K562 (cell line): ENCODE results near the gene GLTPD2. TPM values are rescaled to one million over a fixed set of nuclear protein-coding genes. Genes with fewer than 3 reads are reported as not detected.
A peak's percentile ranks its signal among the peaks of the same experiment; 100 is the strongest.

ENCODE experiments used
- DIDO1 ChIP-seq: fragments of 450-650 bp; IDR thresholded peaks from 2 replicates; pipeline ENCODE4 v1.6.1; 2016; ENCODE audit warnings: low read depth, missing biosample characterization, missing genetic modification characterization
- GABPB1 ChIP-seq: sonication (generic); formaldehyde crosslinking; IDR thresholded peaks from 2 replicates; pipeline ENCODE4 v1.8.0; 2022; ENCODE audit warnings: mild to moderate bottlenecking, missing genetic modification reagents
- GTF2E2 ChIP-seq: fragments of 200-800 bp; sonication (Bioruptor generic); IDR thresholded peaks from 2 replicates; pipeline ENCODE4 v1.6.1; 2016; ENCODE audit warnings: missing genetic modification characterization, missing compliant biosample characterization
- KLF13 ChIP-seq: fragments of 450-650 bp; IDR thresholded peaks from 2 replicates; pipeline ENCODE4 v1.6.1; 2016; ENCODE audit warnings: missing genetic modification characterization, low read depth, mild to moderate bottlenecking, missing compliant biosample characterization, moderate library complexity, borderline replicate concordance
- MNT ChIP-seq, 2 experiments: fragments of 450-650 bp; conservative IDR thresholded peaks; 2 replicates each; pipeline ENCODE4 v1.6.1; 2017; ENCODE audit warnings: mild to moderate bottlenecking in 2 of 2, moderate library complexity in 2 of 2
- NR2C1 ChIP-seq, 2 experiments: fragments of 450-650 bp; IDR thresholded peaks; 2 replicates each; pipeline ENCODE4 v1.6.1; 2017; ENCODE audit warnings: mild to moderate bottlenecking in 2 of 2, antibody characterized with exemption in 1 of 2, inconsistent platforms in 1 of 2, missing compliant biosample characterization in 1 of 2, missing genetic modification characterization in 1 of 2
- NR2C2 ChIP-seq, 2 experiments: fragments of 200-800 bp in 1 of 2; sonication (Bioruptor generic) in 1 of 2; sonication (generic) in 1 of 2; formaldehyde crosslinking in 1 of 2; IDR thresholded peaks; 2 replicates each; pipeline versions ENCODE4 v1.6.1 to v1.8.0; 2016 to 2022; ENCODE audit warnings: mild to moderate bottlenecking in 1 of 2, missing compliant biosample characterization in 1 of 2, missing genetic modification characterization in 1 of 2, missing genetic modification reagents in 1 of 2
- RFX5 ChIP-seq: IDR thresholded peaks from 2 replicates; pipeline ENCODE4 v1.6.1; 2011; ENCODE audit warnings: low read depth, mild to moderate bottlenecking, improper control_type of control experiment, low read length
- SMAD4 ChIP-seq: fragments of 250-450 bp; sonication (Bioruptor Pico); conservative IDR thresholded peaks from 2 replicates; pipeline ENCODE4 v1.8.0; 2021; ENCODE audit warnings: inconsistent platforms, mild to moderate bottlenecking, moderate library complexity
- polyA plus RNA-seq, 8 experiments: library from polyadenylated mRNA; depleted of rRNA in 4 of 8; stranded (reverse) in 5 of 8; unstranded in 3 of 8; fragments of >200 nt; fragmentation: Nextera tagmentation in 2 of 8; fragmentation: Illumina TruSeq in 1 of 8; extraction: Ambion mirVana in 2 of 8; extraction: Trizol in 1 of 8; gene quantifications; 2 replicates each; pipeline versions ENCODE4 v1.2.1 to v1.2.3, GENCODE V29; 2011 to 2014; ENCODE audit warnings: inconsistent platforms in 1 of 8, missing spikeins in 1 of 8
- total RNA-seq, 7 experiments: library from RNA; depleted of rRNA in 6 of 7; stranded (reverse); fragments of >200 nt in 6 of 7; fragmentation: Illumina TruSeq in 2 of 7; extraction: Trizol in 2 of 7; gene quantifications; 2 replicates each; pipeline versions ENCODE4 v1.2.1 to v1.2.3, GENCODE V29; 2011 to 2021; ENCODE audit warnings: low replicate concordance in 1 of 7
- TF ChIP-seq, protein P1 (sequence below): fragments of 200-800 bp; sonication (Bioruptor generic); IDR thresholded peaks from 2 replicates; pipeline ENCODE4 v1.6.1; 2017; ENCODE audit warnings: missing genetic modification characterization, missing compliant biosample characterization
- TF ChIP-seq, protein P2 (sequence below): fragments of 450-650 bp; IDR thresholded peaks from 2 replicates; pipeline ENCODE4 v1.6.1; 2018; ENCODE audit not compliant: partially characterized antibody

GLTPD2 gene
- total and polyA plus RNA-seq, 9 of the 15 experiments (the other 6 are each of a cell fraction or from before 2014, with no cell fraction given), result not detected

DNA sequence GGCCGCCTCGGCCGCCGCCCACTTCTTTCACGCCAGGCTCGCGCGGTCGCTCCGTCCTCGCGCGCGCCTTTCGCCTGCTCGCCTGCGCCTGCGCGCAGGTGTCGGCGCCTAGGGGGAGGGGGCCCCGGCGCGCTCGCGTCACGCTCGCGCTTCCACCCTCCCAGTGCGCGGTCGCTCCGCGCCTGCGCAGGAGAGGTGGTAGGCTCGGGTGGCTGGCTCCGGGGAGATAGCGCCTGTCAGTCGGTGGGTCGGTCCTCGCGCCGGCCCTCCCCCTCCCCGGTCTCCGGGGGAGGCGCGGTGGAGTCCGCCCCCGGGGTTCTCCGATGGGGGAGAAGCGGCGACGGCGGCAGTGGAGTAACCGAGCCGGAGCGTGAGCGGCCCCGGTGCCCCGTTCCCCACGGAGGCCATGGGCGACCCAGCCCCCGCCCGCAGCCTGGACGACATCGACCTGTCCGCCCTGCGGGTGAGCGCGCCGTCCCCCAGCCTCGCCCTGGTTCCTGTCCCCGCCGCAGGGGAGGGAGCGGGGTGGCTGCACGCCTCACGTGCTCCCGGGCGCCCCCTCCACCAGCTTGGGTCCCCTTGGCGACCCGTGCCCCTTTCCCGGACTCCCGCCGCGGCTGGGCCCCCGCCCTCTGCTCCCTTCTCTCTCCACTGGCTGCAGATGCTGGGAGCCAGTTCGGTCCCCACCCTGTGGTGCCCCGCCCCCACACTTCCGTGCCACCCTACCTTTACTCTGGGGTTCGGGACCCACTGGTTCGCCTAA lies 44.6 kb downstream of the GLTPD2 start, which contains the start of gene MINK1 (continued):
- TF ChIP-seq, protein P1, sequence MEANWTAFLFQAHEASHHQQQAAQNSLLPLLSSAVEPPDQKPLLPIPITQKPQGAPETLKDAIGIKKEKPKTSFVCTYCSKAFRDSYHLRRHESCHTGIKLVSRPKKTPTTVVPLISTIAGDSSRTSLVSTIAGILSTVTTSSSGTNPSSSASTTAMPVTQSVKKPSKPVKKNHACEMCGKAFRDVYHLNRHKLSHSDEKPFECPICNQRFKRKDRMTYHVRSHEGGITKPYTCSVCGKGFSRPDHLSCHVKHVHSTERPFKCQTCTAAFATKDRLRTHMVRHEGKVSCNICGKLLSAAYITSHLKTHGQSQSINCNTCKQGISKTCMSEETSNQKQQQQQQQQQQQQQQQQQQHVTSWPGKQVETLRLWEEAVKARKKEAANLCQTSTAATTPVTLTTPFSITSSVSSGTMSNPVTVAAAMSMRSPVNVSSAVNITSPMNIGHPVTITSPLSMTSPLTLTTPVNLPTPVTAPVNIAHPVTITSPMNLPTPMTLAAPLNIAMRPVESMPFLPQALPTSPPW, result peak; percentile 85
- TF ChIP-seq MNT (conservative IDR thresholded peaks at IDR 0.05) (peak in 1 of 2 experiments; percentile 60; a peak in 2 of 4 replicates), NR2C1 (IDR thresholded peaks at IDR 0.05) (no peak), NR2C1 (tag; IDR thresholded peaks at IDR 0.05) (no peak), DIDO1 (tag) (no peak), SMAD4 (CRISPR knock-in tag) (peak; percentile 68; the same call in 1 of the 2 replicates), NR2C2 (CRISPR knock-in tag; IDR thresholded peaks at IDR 0.05) (no peak), NR2C2 (tag; IDR thresholded peaks at IDR 0.05) (no peak), GTF2E2 (tag) (no peak), RFX5 (no peak), KLF13 (tag) (peak; percentile 95; the same call in 1 of the 2 replicates), GABPB1 (CRISPR knock-in tag) (0 out of 2 replicates have a peak, but pooled peaks have one; percentile 17)
- TF ChIP-seq, protein P2, sequence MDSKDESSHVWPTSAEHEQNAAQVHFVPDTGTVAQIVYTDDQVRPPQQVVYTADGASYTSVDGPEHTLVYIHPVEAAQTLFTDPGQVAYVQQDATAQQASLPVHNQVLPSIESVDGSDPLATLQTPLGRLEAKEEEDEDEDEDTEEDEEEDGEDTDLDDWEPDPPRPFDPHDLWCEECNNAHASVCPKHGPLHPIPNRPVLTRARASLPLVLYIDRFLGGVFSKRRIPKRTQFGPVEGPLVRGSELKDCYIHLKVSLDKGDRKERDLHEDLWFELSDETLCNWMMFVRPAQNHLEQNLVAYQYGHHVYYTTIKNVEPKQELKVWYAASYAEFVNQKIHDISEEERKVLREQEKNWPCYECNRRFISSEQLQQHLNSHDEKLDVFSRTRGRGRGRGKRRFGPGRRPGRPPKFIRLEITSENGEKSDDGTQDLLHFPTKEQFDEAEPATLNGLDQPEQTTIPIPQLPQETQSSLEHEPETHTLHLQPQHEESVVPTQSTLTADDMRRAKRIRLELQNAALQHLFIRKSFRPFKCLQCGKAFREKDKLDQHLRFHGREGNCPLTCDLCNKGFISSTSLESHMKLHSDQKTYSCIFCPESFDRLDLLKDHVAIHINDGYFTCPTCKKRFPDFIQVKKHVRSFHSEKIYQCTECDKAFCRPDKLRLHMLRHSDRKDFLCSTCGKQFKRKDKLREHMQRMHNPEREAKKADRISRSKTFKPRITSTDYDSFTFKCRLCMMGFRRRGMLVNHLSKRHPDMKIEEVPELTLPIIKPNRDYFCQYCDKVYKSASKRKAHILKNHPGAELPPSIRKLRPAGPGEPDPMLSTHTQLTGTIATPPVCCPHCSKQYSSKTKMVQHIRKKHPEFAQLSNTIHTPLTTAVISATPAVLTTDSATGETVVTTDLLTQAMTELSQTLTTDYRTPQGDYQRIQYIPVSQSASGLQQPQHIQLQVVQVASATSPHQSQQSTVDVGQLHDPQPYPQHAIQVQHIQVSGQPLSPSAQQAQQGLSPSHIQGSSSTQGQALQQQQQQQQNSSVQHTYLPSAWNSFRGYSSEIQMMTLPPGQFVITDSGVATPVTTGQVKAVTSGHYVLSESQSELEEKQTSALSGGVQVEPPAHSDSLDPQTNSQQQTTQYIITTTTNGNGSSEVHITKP, result peak; percentile 53
